Measurements from ENCODE around the gene SLC2A9.

The SLC2A9 gene

GRCh38 chr4:10041036-10041435, 19.7 kb upstream of the SLC2A9 start:
- no peak for DNase-seq

- DNase-seq, result no peak
Measured at GRCh38 chr4:10040049-10040892, 19.0 kb upstream of the SLC2A9 start.

GRCh38 chr4:10036807-10037342, 15.6 kb upstream of the SLC2A9 start:
- DNase-seq, result no peak

- DNase-seq, result no peak
Measured at GRCh38 chr4:10035130-10035529, 13.8 kb upstream of the SLC2A9 start.

- DNase-seq, result no peak
Measured at GRCh38 chr4:10034612-10035104, 13.4 kb upstream of the SLC2A9 start.

GRCh38 chr4:10034136-10034535, 12.8 kb upstream of the SLC2A9 start:
- no peak for DNase-seq

- DNase-seq, result no peak
Measured at GRCh38 chr4:10033191-10033881, 12.0 kb upstream of the SLC2A9 start.

GRCh38 chr4:10032625-10033024, 11.3 kb upstream of the SLC2A9 start:
- no peak for DNase-seq

GRCh38 chr4:10031668-10032590, 10.6 kb upstream of the SLC2A9 start:
- no peak for DNase-seq

GRCh38 chr4:10030972-10031667, 9.8 kb upstream of the SLC2A9 start:
- DNase-seq, result no peak

GRCh38 chr4:10029403-10029802, 8.1 kb upstream of the SLC2A9 start:
- no peak for DNase-seq

GRCh38 chr4:10028910-10029309, 7.6 kb upstream of the SLC2A9 start:
- DNase-seq, result peak; percentile 49

GRCh38 chr4:10026485-10026884, 5.2 kb upstream of the SLC2A9 start:
- DNase-seq, result no peak

GRCh38 chr4:10025230-10025806, 4.0 kb upstream of the SLC2A9 start:
- DNase-seq, result no peak

GRCh38 chr4:10024303-10024702, 3.0 kb upstream of the SLC2A9 start:
- DNase-seq, result no peak

- DNase-seq, result no peak
Measured at GRCh38 chr4:10023806-10024205, 2.5 kb upstream of the SLC2A9 start.

GRCh38 chr4:10023050-10023419, 1.7 kb upstream of the SLC2A9 start:
- DNase-seq, result no peak

GRCh38 chr4:10022346-10023049, 1.2 kb upstream of the SLC2A9 start:
- DNase-seq, result no peak

- no peak for DNase-seq
Measured at GRCh38 chr4:10021653-10022023, 341 bp upstream of the SLC2A9 start.

- no peak for DNase-seq
Measured at GRCh38 chr4:10020106-10020505, 1.2 kb downstream of the SLC2A9 start.

GRCh38 chr4:10019521-10020051, 1.7 kb downstream of the SLC2A9 start:
- DNase-seq, result no peak

Data from NCI-H146 (cell line).